Measurements from ENCODE around the gene TRPM5. TPM values are rescaled to one million over a fixed set of nuclear protein-coding genes. Genes with fewer than 3 reads are reported as not detected.

Gene TRPM5
- total RNA-seq, 1 donor from 2014 or later: 0.46 TPM

DNA sequence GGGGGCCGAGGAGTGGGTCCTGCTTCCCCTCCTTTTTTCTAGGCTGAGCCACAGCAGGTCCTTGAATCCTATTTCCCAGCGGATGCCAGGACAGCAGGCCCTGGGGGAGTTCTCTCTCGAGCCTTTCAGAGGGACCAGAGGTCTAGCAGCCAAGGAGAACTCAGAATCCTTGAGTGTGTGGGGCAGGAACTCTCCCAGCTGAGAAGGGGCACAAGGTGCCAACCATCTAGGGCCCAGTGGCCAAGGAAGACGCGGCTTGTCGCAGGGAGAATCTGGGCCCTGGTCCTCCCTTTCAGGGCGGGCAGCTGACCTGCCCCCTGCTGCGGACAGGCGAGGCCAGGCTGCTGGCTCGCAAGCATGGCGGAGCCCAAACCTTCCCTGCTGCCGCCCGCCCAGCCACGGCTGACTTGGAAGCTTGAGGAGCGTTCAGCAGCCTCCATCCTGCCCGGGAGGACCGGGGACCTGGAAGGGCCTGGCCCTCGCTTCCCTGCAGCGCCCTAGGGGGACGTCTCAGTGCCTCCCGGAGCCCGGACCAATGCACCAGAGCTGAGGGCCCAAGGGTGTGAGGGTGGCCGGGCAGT is 44.7 kb downstream of the TRPM5 start:
- peak overlapping the region; percentile 70 for H3K27ac Mint-ChIP-seq

DNA sequence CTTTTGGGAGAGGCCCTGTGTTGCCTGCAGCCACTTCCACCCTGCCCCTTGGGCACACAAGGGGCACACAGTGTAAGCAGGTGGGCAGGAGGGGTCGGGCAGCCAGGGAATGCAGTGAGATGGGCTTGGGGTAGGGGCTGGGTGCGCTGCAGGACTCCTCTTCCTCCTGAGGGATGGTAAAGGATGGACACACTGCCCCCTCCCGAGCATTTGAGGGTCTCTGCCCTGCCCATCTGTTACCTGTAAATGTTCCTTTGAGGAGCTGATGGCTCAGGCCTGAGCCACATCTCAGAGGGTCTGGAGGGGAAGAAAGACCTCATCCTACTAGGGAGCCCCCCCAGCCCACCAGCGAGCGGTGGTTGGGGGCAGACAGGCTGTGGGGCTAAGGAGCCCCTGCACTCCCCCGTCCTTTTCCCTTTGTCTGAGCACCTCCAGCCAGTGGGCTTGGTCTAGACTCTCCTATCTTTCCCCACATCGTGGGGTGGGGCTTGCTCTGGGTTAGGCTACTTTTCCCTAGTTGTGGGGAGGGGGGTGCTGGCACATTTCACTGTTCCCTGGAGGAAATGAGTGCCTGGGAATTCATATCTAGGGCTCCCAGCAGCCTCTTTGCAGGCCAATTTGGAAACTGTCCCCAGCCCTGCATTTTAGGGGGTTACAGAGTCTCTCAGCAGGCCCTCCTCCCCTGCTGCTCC is 45.5 kb downstream of the TRPM5 start:
- Mint-ChIP-seq H3K27ac (peak overlapping the region; percentile 70), H3K4me1 (ENCODE audit: unreplicated experiment) (peaks cover 4% of the 10 kb centered on the region), H3K36me3 (peaks cover 3% of the 10 kb centered on the region), H3K27me3 (no peaks in the 10 kb centered on the region), H3K9me3 (no peaks in the 10 kb centered on the region), H3K4me3 (peak overlapping the region; percentile 91)
- TF ChIP-seq CTCF (conservative IDR thresholded peaks at IDR 0.05): no peak
- no peak for DNase-seq (ENCODE audit: extremely low spot score, unreplicated experiment)

More for the DNA sequence above, 44.7 kb downstream of the TRPM5 start:
- peaks cover 4% of the 10 kb centered on the region for H3K4me1 Mint-ChIP-seq (ENCODE audit: unreplicated experiment)
- peak overlapping the region; percentile 91 for H3K4me3 Mint-ChIP-seq
- no peaks in the 10 kb centered on the region for H3K9me3 Mint-ChIP-seq
- no peak for TF ChIP-seq CTCF (conservative IDR thresholded peaks at IDR 0.05)
- DNase-seq (ENCODE audit: extremely low spot score, unreplicated experiment): no peak
- H3K27me3 Mint-ChIP-seq: no peaks in the 10 kb centered on the region
- peaks cover 3% of the 10 kb centered on the region for H3K36me3 Mint-ChIP-seq

DNA sequence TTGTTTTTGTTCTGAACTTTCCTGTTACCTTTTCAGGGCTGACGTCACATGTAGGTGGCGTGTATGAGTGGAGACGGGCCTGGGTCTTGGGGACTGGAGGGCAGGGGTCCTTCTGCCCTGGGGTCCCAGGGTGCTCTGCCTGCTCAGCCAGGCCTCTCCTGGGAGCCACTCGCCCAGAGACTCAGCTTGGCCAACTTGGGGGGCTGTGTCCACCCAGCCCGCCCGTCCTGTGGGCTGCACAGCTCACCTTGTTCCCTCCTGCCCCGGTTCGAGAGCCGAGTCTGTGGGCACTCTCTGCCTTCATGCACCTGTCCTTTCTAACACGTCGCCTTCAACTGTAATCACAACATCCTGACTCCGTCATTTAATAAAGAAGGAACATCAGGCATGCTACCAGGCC is 47.3 kb downstream of the TRPM5 start:
- Mint-ChIP-seq H3K27me3 (no peaks in the 10 kb centered on the region), H3K4me3 (no peak overlapping the region), H3K4me1 (ENCODE audit: unreplicated experiment) (peaks cover 4% of the 10 kb centered on the region), H3K9me3 (no peaks in the 10 kb centered on the region), H3K27ac (peak overlapping the region; percentile 48), H3K36me3 (peaks cover 3% of the 10 kb centered on the region)
- no peak for DNase-seq (ENCODE audit: extremely low spot score, unreplicated experiment)
- TF ChIP-seq CTCF (conservative IDR thresholded peaks at IDR 0.05): no peak

- peaks cover 3% of the 10 kb centered on the region for H3K4me1 Mint-ChIP-seq (ENCODE audit: unreplicated experiment)
- peaks cover 2% of the 10 kb centered on the region for H3K36me3 Mint-ChIP-seq
- DNase-seq (ENCODE audit: extremely low spot score, unreplicated experiment): no peak
- TF ChIP-seq CTCF (conservative IDR thresholded peaks at IDR 0.05): no peak
- no peak overlapping the region for H3K4me3 Mint-ChIP-seq
- peak overlapping the region; percentile 48 for H3K27ac Mint-ChIP-seq
- no peaks in the 10 kb centered on the region for H3K27me3 Mint-ChIP-seq
- H3K9me3 Mint-ChIP-seq: no peaks in the 10 kb centered on the region
Observed at GRCh38 chr11:2396471-2396870, 47.8 kb downstream of the TRPM5 start.

DNA sequence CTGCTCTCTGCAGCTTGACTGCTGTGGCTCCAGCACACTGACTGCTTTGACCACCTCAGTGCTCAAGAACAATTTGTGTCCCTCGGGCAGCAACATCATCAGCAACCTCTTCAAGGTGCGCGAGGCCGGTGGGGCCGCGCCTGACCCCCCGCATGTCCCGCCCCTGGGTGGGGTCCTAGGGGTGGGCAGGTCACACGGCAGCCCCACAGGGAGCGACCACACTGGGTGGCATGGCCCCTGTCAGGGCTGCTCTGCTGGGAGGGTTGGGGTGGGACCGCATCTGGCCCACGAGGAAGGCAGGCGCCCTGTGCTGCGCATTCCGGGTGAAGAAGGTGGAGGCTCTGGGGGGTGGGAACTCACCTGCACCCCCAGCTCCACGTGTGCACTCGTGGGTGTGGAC is 48.5 kb downstream of the TRPM5 start:
- Mint-ChIP-seq H3K9me3 (no peaks in the 10 kb centered on the region), H3K27ac (no peak overlapping the region), H3K36me3 (no peaks in the 10 kb centered on the region), H3K27me3 (no peaks in the 10 kb centered on the region), H3K4me3 (no peak overlapping the region), H3K4me1 (ENCODE audit: unreplicated experiment) (no peaks in the 10 kb centered on the region)
- no peak for TF ChIP-seq CTCF (conservative IDR thresholded peaks at IDR 0.05)
- DNase-seq (ENCODE audit: extremely low spot score, unreplicated experiment): no peak

Measured in type B pancreatic cell (in vitro differentiated cells).